Liver (tissue), 3 donors: Measurements from ENCODE around the gene NTM.

Experiments
- ATF3 ChIP-seq: IDR thresholded peaks from 2 replicates; pipeline ENCODE4 v1.6.1; 2016; ENCODE audit warnings: antibody characterized with exemption
- CTCF ChIP-seq: fragments of 150-350 bp; IDR thresholded peaks from 2 replicates; pipeline ENCODE4 v1.5.1; 2017; ENCODE audit warnings: improper control_type of control experiment, low read depth, low read length; ENCODE audit not compliant: missing input control
- FOXA2 ChIP-seq: IDR thresholded peaks from 2 replicates; pipeline ENCODE4 v1.6.1; 2016; ENCODE audit warnings: antibody characterized with exemption
- GABPA ChIP-seq, 2 donors: IDR thresholded peaks in 1 of 2; conservative IDR thresholded peaks in 1 of 2; 2 replicates each; pipeline ENCODE4 v1.6.1; 2016; ENCODE audit warnings: antibody characterized with exemption in 2 of 2, mild to moderate bottlenecking in 1 of 2, moderate library complexity in 1 of 2
- JUND ChIP-seq, 2 donors: IDR thresholded peaks; 2 replicates each; pipeline ENCODE4 v1.6.1; 2016; ENCODE audit warnings: antibody characterized with exemption in 2 of 2
- MAX ChIP-seq: IDR thresholded peaks from 2 replicates; pipeline ENCODE4 v1.6.1; 2016; ENCODE audit warnings: antibody characterized with exemption
- NR2F2 ChIP-seq: IDR thresholded peaks from 2 replicates; pipeline ENCODE4 v1.6.1; 2016; ENCODE audit warnings: antibody characterized with exemption
- RAD21 ChIP-seq, 2 donors: IDR thresholded peaks; 2 replicates each; pipeline ENCODE4 v1.6.1; 2016; ENCODE audit warnings: antibody characterized with exemption in 2 of 2, mild to moderate bottlenecking in 2 of 2
- REST ChIP-seq: IDR thresholded peaks from 2 replicates; pipeline ENCODE4 v1.6.1; 2016; ENCODE audit warnings: antibody characterized with exemption, mild to moderate bottlenecking
- RXRA ChIP-seq, 2 donors: IDR thresholded peaks; 2 replicates each; pipeline ENCODE4 v1.6.1; 2017 to 2018; ENCODE audit warnings: antibody characterized with exemption in 2 of 2, mild to moderate bottlenecking in 1 of 2
- SP1 ChIP-seq: IDR thresholded peaks from 2 replicates; pipeline ENCODE4 v1.6.1; 2018; ENCODE audit warnings: antibody characterized with exemption, mild to moderate bottlenecking
- TAF1 ChIP-seq: conservative IDR thresholded peaks from 2 replicates; pipeline ENCODE4 v1.6.1; 2016; ENCODE audit warnings: antibody characterized with exemption, mild to moderate bottlenecking
- YY1 ChIP-seq: IDR thresholded peaks from 2 replicates; pipeline ENCODE4 v1.6.1; 2016; ENCODE audit warnings: antibody characterized with exemption, mild to moderate bottlenecking
- TF ChIP-seq, protein P1 (sequence below): IDR thresholded peaks from 2 replicates; pipeline ENCODE4 v1.6.1; 2016; ENCODE audit warnings: antibody characterized with exemption
- donor health status: healthy.
- donor health status: healthy.

- TF ChIP-seq CTCF (no peak), REST (no peak), RAD21 (IDR thresholded peaks at IDR 0.05) (no peak), TAF1 (no peak), ATF3 (no peak), NR2F2 (no peak), SP1 (no peak), JUND (IDR thresholded peaks at IDR 0.05) (no peak), MAX (no peak), GABPA (IDR thresholded peaks at IDR 0.05 in 1 of 2, conservative IDR thresholded peaks at IDR 0.05 in 1 of 2) (no peak), RXRA (IDR thresholded peaks at IDR 0.05) (no peak), YY1 (no peak), FOXA2 (no peak)
- TF ChIP-seq, protein P1, sequence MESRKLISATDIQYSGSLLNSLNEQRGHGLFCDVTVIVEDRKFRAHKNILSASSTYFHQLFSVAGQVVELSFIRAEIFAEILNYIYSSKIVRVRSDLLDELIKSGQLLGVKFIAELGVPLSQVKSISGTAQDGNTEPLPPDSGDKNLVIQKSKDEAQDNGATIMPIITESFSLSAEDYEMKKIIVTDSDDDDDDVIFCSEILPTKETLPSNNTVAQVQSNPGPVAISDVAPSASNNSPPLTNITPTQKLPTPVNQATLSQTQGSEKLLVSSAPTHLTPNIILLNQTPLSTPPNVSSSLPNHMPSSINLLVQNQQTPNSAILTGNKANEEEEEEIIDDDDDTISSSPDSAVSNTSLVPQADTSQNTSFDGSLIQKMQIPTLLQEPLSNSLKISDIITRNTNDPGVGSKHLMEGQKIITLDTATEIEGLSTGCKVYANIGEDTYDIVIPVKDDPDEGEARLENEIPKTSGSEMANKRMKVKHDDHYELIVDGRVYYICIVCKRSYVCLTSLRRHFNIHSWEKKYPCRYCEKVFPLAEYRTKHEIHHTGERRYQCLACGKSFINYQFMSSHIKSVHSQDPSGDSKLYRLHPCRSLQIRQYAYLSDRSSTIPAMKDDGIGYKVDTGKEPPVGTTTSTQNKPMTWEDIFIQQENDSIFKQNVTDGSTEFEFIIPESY = no peak
Observed at GRCh38 chr11:131896978-131897615, 526.7 kb downstream of the NTM start.
